Mesothelial cell of epicardium (in vitro differentiated cells): ENCODE measurements around the gene FILIP1. TPM values are rescaled to one million over a fixed set of nuclear protein-coding genes. Genes with fewer than 3 reads are reported as not detected.
A peak's percentile ranks its signal among the peaks of the same experiment; 100 is the strongest.

Source experiments
- DNase-seq, 2 experiments: peaks; one replicate each; pipeline ENCODE4 v3.0.0; 2021; ENCODE audit warnings: low spot score in 2 of 2; ENCODE audit not compliant: unreplicated experiment in 2 of 2
- H3K27ac Mint-ChIP-seq: 2 replicates; pipeline ENCODE4 v1.8.0; 2021; ENCODE audit warnings: mixed read lengths
- H3K27me3 Mint-ChIP-seq: 2 replicates; pipeline ENCODE4 v1.8.0; 2021; ENCODE audit warnings: low read depth, mixed read lengths
- H3K36me3 Mint-ChIP-seq: 2 replicates; pipeline ENCODE4 v1.8.0; 2021; ENCODE audit warnings: mixed read lengths
- H3K4me1 Mint-ChIP-seq: 2 replicates; pipeline ENCODE4 v1.8.0; 2021; ENCODE audit warnings: mixed read lengths
- H3K4me3 Mint-ChIP-seq: 2 replicates; pipeline ENCODE4 v1.8.0; 2021; ENCODE audit warnings: mild to moderate bottlenecking, moderate library complexity, mixed read lengths
- H3K9me3 Mint-ChIP-seq: 2 replicates; pipeline ENCODE4 v1.8.0; 2021; ENCODE audit warnings: mixed read lengths
- total RNA-seq: library from RNA; stranded (reverse); gene quantifications from 3 replicates; pipeline ENCODE4 v1.2.1, GENCODE V29; 2021
- TF ChIP-seq, protein P1 (sequence below): fragments of 200-600 bp; sonication (generic); IDR thresholded peaks from one replicate; pipeline ENCODE4 v1.5.0; 2021; ENCODE audit warnings: antibody characterized with exemption; ENCODE audit not compliant: unreplicated experiment

The FILIP1 gene
- total RNA-seq, 1 donor from 2014 or later, result 11.3 TPM

DNA sequence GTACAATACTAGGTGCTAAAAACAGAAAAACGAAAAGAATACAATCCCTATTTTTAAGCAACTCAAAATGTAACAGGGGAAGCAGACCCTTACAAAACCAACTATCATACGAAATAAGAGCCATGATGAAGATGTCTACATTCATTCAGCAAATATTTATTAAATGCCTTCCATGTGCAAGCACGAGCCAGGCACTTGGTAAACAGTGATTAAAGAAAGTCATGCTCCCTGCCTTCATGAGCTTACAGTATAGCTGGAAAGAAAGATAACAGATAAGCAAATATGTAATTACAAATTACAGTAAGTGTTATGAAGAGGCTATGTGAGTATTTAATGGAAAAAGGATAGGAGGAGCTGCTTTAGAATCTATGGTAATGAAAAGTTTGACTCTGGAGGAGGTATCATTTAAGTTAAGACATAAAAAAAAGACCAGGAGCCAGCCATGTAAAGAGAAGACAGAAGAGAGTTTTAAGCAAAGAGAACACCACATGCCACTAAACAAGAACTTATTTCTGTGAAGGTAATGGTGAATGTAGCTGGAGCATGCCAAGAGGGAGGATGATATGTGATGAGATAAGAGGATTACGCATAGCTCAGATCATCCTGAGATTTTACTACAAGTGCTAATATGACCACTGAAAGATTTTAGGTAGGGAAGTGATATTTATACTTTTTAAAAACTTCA is 230.7 kb downstream of the FILIP1 start:
- Mint-ChIP-seq H3K27ac (peak overlapping the region; percentile 48), H3K36me3 (peaks cover 11% of the 10 kb centered on the region)
- TF ChIP-seq, protein P1, sequence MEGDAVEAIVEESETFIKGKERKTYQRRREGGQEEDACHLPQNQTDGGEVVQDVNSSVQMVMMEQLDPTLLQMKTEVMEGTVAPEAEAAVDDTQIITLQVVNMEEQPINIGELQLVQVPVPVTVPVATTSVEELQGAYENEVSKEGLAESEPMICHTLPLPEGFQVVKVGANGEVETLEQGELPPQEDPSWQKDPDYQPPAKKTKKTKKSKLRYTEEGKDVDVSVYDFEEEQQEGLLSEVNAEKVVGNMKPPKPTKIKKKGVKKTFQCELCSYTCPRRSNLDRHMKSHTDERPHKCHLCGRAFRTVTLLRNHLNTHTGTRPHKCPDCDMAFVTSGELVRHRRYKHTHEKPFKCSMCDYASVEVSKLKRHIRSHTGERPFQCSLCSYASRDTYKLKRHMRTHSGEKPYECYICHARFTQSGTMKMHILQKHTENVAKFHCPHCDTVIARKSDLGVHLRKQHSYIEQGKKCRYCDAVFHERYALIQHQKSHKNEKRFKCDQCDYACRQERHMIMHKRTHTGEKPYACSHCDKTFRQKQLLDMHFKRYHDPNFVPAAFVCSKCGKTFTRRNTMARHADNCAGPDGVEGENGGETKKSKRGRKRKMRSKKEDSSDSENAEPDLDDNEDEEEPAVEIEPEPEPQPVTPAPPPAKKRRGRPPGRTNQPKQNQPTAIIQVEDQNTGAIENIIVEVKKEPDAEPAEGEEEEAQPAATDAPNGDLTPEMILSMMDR, result no peak

DNA sequence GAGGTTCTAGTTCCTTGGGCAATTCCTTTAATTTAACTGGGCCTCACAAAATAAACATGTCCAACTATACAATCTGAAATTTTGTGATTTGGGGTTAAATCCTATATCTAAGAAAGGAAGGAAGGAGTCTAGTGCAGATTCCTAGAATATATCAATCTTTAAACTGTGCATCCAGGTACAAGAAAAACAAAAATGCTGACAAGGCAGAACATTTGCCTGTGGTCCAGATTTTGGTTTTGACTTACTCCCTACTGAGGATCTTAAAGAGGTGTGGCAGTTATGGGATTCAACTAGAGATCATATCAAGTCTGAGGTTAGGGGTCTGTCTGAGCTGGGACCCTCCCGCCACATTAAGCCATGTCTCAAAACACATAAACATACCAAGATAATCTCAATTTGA is 232.3 kb downstream of the FILIP1 start:
- no peak for DNase-seq

More for the DNA sequence above, 230.7 kb downstream of the FILIP1 start:
- Mint-ChIP-seq H3K4me1 (peaks cover 20% of the 10 kb centered on the region), H3K9me3 (no peaks in the 10 kb centered on the region), H3K4me3 (no peak overlapping the region), H3K27me3 (no peaks in the 10 kb centered on the region)
- DNase-seq, result no peak

DNA sequence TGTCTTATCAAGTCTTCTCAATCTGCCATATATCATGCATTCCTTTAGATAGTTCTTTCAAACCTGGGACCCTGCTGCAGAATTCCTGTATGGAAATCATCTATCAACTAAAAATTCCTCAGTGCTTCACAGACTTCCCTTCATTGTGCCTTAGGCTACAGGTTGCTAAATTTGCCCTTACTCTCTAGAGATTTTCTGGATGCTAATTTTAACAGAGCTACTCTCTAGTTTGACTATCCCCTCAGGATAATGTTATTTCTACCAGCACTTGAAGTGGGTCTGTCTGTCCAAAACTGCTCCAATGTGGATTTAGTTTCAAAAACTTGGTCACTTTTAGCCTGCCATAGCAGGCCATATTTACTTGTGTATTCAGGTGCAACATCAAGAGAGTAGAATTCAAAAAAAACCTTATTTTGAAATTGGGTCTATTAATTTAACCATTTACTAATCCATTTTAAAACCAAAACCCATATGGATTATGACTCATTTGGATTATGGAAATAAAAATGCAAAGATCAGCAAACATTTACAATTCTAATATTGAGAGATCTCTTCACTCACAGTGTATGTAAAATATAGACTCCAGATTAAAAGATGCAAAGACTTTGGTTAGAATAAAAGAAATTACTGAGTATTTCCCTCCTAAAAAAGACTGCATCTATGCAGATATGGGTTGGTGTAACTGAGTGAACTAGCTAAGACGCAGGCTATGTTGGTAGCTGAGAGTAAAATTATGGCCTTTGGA is 236.1 kb downstream of the FILIP1 start:
- no peak for DNase-seq
- TF ChIP-seq, protein P1, result no peak
- Mint-ChIP-seq H3K4me1 (peaks cover 22% of the 10 kb centered on the region), H3K36me3 (peaks cover 27% of the 10 kb centered on the region), H3K4me3 (no peak overlapping the region), H3K27ac (peak overlapping the region; percentile 14), H3K27me3 (no peaks in the 10 kb centered on the region), H3K9me3 (no peaks in the 10 kb centered on the region)

More for the DNA sequence above, 232.3 kb downstream of the FILIP1 start:
- H3K4me3 Mint-ChIP-seq, result no peak overlapping the region
- TF ChIP-seq, protein P1, result no peak
- no peaks in the 10 kb centered on the region for H3K27me3 Mint-ChIP-seq
- no peaks in the 10 kb centered on the region for H3K9me3 Mint-ChIP-seq
- peaks cover 25% of the 10 kb centered on the region for H3K4me1 Mint-ChIP-seq
- no peak overlapping the region for H3K27ac Mint-ChIP-seq
- peaks cover 16% of the 10 kb centered on the region for H3K36me3 Mint-ChIP-seq

DNA sequence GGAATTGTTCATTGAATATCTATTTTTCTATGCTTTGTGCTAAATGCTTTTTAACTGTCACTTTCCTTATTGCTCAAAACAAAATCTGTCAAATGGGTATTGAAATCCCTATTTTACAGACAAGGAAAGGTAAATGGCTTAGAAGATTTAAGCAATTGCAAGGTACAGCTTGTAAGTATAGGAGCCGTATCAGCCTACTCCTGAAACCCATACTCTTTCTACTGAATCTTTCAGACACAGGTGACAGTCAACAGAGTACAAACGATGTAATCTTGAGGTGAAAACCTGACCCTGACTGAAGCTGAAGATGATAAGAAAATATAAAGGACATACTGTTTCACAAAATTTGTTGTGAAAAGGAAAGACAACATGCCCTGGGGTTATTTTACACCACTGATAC is 243.0 kb downstream of the FILIP1 start:
- H3K9me3 Mint-ChIP-seq, result no peaks in the 10 kb centered on the region
- H3K4me3 Mint-ChIP-seq, result no peak overlapping the region
- TF ChIP-seq, protein P1, result no peak
- H3K27me3 Mint-ChIP-seq, result no peaks in the 10 kb centered on the region
- H3K36me3 Mint-ChIP-seq, result peaks cover 5% of the 10 kb centered on the region
- no peak for DNase-seq
- no peak overlapping the region for H3K27ac Mint-ChIP-seq
- peaks cover under 1% of the 10 kb centered on the region for H3K4me1 Mint-ChIP-seq

DNA sequence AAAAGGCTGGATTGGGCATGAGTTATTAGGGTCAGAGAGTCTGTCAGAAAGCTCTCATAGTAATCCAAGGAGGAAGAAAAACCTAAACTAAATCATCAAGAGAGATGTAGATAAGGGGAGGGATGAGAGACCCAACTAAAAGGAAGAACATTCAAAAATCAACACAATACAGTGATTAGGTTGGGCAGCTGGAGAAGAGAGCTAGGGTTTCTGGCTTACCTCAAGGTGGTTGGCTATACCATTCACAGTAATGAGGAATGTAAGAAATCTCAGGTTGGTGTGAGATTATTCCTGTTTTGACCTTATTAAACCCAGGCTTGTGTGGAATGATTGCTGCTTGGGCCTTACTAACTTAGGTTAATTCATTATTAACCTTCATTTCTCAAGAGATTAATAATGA is 243.8 kb downstream of the FILIP1 start:
- TF ChIP-seq, protein P1, result no peak
- Mint-ChIP-seq H3K27ac (no peak overlapping the region), H3K9me3 (no peaks in the 10 kb centered on the region), H3K4me3 (no peak overlapping the region), H3K4me1 (peaks cover 1% of the 10 kb centered on the region), H3K36me3 (peaks cover 1% of the 10 kb centered on the region), H3K27me3 (no peaks in the 10 kb centered on the region)
- no peak for DNase-seq
